MM.1S (cell line): ENCODE measurements around the gene LRIG3.

Source experiments
- DNase-seq: peaks from one replicate; pipeline ENCODE4 v3.0.0-alpha.2; 2015
- H2AFZ ChIP-seq: fragments of 300-600 bp; sonication (generic); 2 replicates; pipeline ENCODE4 v1.6.0; 2016; ENCODE audit warnings: antibody characterized with exemption, low read length
- H3F3A ChIP-seq: fragments of 300-600 bp; sonication (generic); 2 replicates; pipeline ENCODE4 v1.6.1; 2016; ENCODE audit warnings: mild to moderate bottlenecking, antibody characterized with exemption, low read length, moderate library complexity, mixed read lengths; ENCODE audit not compliant: insufficient read depth
- H3K27ac ChIP-seq: fragments of 300-600 bp; sonication (generic); 2 replicates; pipeline ENCODE4 v1.5.1; 2016; ENCODE audit warnings: mild to moderate bottlenecking, low read length
- H3K27me3 ChIP-seq: fragments of 300-600 bp; sonication (generic); replicated peaks from 2 replicates; pipeline ENCODE4 v1.6.0; 2016; ENCODE audit warnings: low read length; ENCODE audit not compliant: insufficient read depth
- H3K36me3 ChIP-seq: fragments of 300-600 bp; sonication (generic); replicated peaks from 2 replicates; pipeline ENCODE4 v1.6.1; 2016; ENCODE audit warnings: mild to moderate bottlenecking, low read length, mixed read lengths; ENCODE audit not compliant: insufficient read depth
- H3K4me1 ChIP-seq: fragments of 300-600 bp; sonication (generic); 2 replicates; pipeline ENCODE4 v1.6.1; 2016; ENCODE audit warnings: low read length, mixed read lengths
- H3K4me2 ChIP-seq: fragments of 300-600 bp; sonication (generic); 2 replicates; pipeline ENCODE4 v1.6.0; 2016; ENCODE audit warnings: low read depth, low read length
- H3K4me3 ChIP-seq: fragments of 300-600 bp; sonication (generic); 2 replicates; pipeline ENCODE4 v1.5.1; 2016; ENCODE audit warnings: low read length, mixed read lengths
- H3K79me2 ChIP-seq: fragments of 300-600 bp; sonication (generic); 2 replicates; pipeline ENCODE4 v1.6.1; 2016; ENCODE audit warnings: mixed run types, low read length, mixed read lengths
- H3K9ac ChIP-seq: fragments of 300-600 bp; sonication (generic); 2 replicates; pipeline ENCODE4 v1.6.1; 2016; ENCODE audit warnings: low read length, mixed read lengths
- H3K9me2 ChIP-seq: fragments of 300-600 bp; sonication (generic); replicated peaks from 2 replicates; pipeline ENCODE4 v1.6.1; 2016; ENCODE audit warnings: mild to moderate bottlenecking, low read length, mixed read lengths; ENCODE audit not compliant: insufficient read depth
- H3K9me3 ChIP-seq: fragments of 300-600 bp; sonication (generic); replicated peaks from 2 replicates; pipeline ENCODE4 v1.6.1; 2016; ENCODE audit warnings: mild to moderate bottlenecking, low read length, mixed read lengths; ENCODE audit not compliant: insufficient read depth
- H4K20me1 ChIP-seq: fragments of 300-600 bp; sonication (generic); 2 replicates; pipeline ENCODE4 v1.6.1; 2016; ENCODE audit warnings: mild to moderate bottlenecking, low read length, moderate library complexity, mixed read lengths; ENCODE audit not compliant: insufficient read depth
- CTCF ChIP-seq: fragments of 300-600 bp; sonication (generic); IDR thresholded peaks from 2 replicates; pipeline ENCODE4 v1.5.1; 2016; ENCODE audit warnings: antibody characterized with exemption, low read length, mixed read lengths
- EZH2 ChIP-seq: fragments of 300-600 bp; sonication (generic); optimal IDR thresholded peaks from 2 replicates; pipeline ENCODE3; 2017; ENCODE audit warnings: low read depth, mild to moderate bottlenecking, antibody characterized with exemption, low read length, mixed read lengths
- EZH2phosphoT487 ChIP-seq: fragments of 300-600 bp; sonication (generic); IDR thresholded peaks from 2 replicates; pipeline ENCODE4 v1.6.1; 2018; ENCODE audit warnings: antibody characterized with exemption, low read length

LRIG3 gene

GRCh38 chr12:58880639-58881038 lies 39.7 kb downstream of the LRIG3 start:
- H4K20me1 ChIP-seq, result no peaks in the 10 kb centered on the region
- H3K27me3 ChIP-seq, result no peaks in the 10 kb centered on the region
- no peaks in the 10 kb centered on the region for H3K9me2 ChIP-seq
- H3F3A ChIP-seq, result no peaks in the 10 kb centered on the region
- no peaks in the 10 kb centered on the region for H3K36me3 ChIP-seq
- no peaks in the 10 kb centered on the region for H3K4me1 ChIP-seq
- H3K27ac ChIP-seq, result no peak overlapping the region
- DNase-seq, result no peak
- no peak overlapping the region for H3K9ac ChIP-seq
- no peaks in the 10 kb centered on the region for H3K9me3 ChIP-seq
- H2AFZ ChIP-seq, result no peak overlapping the region
- no peak overlapping the region for H3K4me3 ChIP-seq
- TF ChIP-seq EZH2phosphoT487 (no peak), CTCF (no peak), EZH2 (no peak)
- H3K4me2 ChIP-seq, result no peak overlapping the region
- no peaks in the 10 kb centered on the region for H3K79me2 ChIP-seq

- H3K9me2 ChIP-seq, result no peaks in the 10 kb centered on the region
- H4K20me1 ChIP-seq, result no peaks in the 10 kb centered on the region
- H3K36me3 ChIP-seq, result no peaks in the 10 kb centered on the region
- no peak overlapping the region for H3K4me2 ChIP-seq
- H3K9me3 ChIP-seq, result no peaks in the 10 kb centered on the region
- no peaks in the 10 kb centered on the region for H3K79me2 ChIP-seq
- H3K27me3 ChIP-seq, result no peaks in the 10 kb centered on the region
- no peak overlapping the region for H3K4me3 ChIP-seq
- H3F3A ChIP-seq, result no peaks in the 10 kb centered on the region
- no peak for DNase-seq
- no peak overlapping the region for H3K27ac ChIP-seq
- no peak for TF ChIP-seq EZH2
- TF ChIP-seq EZH2phosphoT487, result no peak
- TF ChIP-seq CTCF, result no peak
- no peak overlapping the region for H2AFZ ChIP-seq
- H3K4me1 ChIP-seq, result no peaks in the 10 kb centered on the region
- no peak overlapping the region for H3K9ac ChIP-seq
These were observed 43.0 kb downstream of the LRIG3 start for GRCh38 chr12:58877243-58877743.

- no peaks in the 10 kb centered on the region for H3K9me3 ChIP-seq
- no peak overlapping the region for H3K4me3 ChIP-seq
- TF ChIP-seq EZH2phosphoT487 (no peak), EZH2 (no peak), CTCF (no peak)
- no peak overlapping the region for H3K4me2 ChIP-seq
- DNase-seq, result no peak
- H3K27me3 ChIP-seq, result no peaks in the 10 kb centered on the region
- H3K9ac ChIP-seq, result no peak overlapping the region
- no peaks in the 10 kb centered on the region for H3K4me1 ChIP-seq
- no peaks in the 10 kb centered on the region for H3K36me3 ChIP-seq
- no peaks in the 10 kb centered on the region for H3K79me2 ChIP-seq
- no peaks in the 10 kb centered on the region for H3K9me2 ChIP-seq
- H2AFZ ChIP-seq, result no peak overlapping the region
- no peaks in the 10 kb centered on the region for H4K20me1 ChIP-seq
- no peak overlapping the region for H3K27ac ChIP-seq
- no peaks in the 10 kb centered on the region for H3F3A ChIP-seq
These were observed 46.8 kb downstream of the LRIG3 start for GRCh38 chr12:58873496-58873895.
